WTC11 (cell line): ENCODE data around the gene SMG9.

Source experiments
- IRF2 ChIP-seq: sonication (generic); formaldehyde crosslinking; IDR thresholded peaks from 2 replicates; pipeline ENCODE4 v1.8.0; 2022; ENCODE audit warnings: low read depth, missing genetic modification reagents, borderline replicate concordance
- SP1 ChIP-seq: sonication (generic); formaldehyde crosslinking; conservative IDR thresholded peaks from 2 replicates; pipeline ENCODE4 v1.8.1; 2022; ENCODE audit warnings: missing genetic modification reagents
- TEAD4 ChIP-seq: sonication (generic); formaldehyde crosslinking; IDR thresholded peaks from 2 replicates; pipeline ENCODE4 v1.8.0; 2022; ENCODE audit warnings: mild to moderate bottlenecking, missing genetic modification reagents
- ZNF396 ChIP-seq: fragments of 250-450 bp; sonication (Bioruptor Pico); IDR thresholded peaks from 2 replicates; pipeline ENCODE4 v1.8.0; 2021; ENCODE audit warnings: mild to moderate bottlenecking, moderate library complexity, borderline replicate concordance
- TF ChIP-seq, protein P1 (sequence below): sonication (generic); formaldehyde crosslinking; IDR thresholded peaks from 2 replicates; pipeline ENCODE4 v1.8.1; 2023; ENCODE audit warnings: mild to moderate bottlenecking, moderate library complexity, missing genetic modification reagents
- TF ChIP-seq, protein P2 (sequence below): sonication (generic); formaldehyde crosslinking; IDR thresholded peaks from 2 replicates; pipeline ENCODE4 v1.8.1; 2022; ENCODE audit warnings: mild to moderate bottlenecking, moderate library complexity, missing genetic modification reagents
- TF ChIP-seq, protein P3 (sequence below): sonication (generic); formaldehyde crosslinking; IDR thresholded peaks from 2 replicates; pipeline ENCODE4 v1.8.0; 2022; ENCODE audit warnings: mild to moderate bottlenecking, missing genetic modification reagents
- TF ChIP-seq, protein P4 (sequence below): sonication (generic); formaldehyde crosslinking; conservative IDR thresholded peaks from 2 replicates; pipeline ENCODE4 v1.8.1; 2022; ENCODE audit warnings: mild to moderate bottlenecking, missing genetic modification reagents

DNA sequence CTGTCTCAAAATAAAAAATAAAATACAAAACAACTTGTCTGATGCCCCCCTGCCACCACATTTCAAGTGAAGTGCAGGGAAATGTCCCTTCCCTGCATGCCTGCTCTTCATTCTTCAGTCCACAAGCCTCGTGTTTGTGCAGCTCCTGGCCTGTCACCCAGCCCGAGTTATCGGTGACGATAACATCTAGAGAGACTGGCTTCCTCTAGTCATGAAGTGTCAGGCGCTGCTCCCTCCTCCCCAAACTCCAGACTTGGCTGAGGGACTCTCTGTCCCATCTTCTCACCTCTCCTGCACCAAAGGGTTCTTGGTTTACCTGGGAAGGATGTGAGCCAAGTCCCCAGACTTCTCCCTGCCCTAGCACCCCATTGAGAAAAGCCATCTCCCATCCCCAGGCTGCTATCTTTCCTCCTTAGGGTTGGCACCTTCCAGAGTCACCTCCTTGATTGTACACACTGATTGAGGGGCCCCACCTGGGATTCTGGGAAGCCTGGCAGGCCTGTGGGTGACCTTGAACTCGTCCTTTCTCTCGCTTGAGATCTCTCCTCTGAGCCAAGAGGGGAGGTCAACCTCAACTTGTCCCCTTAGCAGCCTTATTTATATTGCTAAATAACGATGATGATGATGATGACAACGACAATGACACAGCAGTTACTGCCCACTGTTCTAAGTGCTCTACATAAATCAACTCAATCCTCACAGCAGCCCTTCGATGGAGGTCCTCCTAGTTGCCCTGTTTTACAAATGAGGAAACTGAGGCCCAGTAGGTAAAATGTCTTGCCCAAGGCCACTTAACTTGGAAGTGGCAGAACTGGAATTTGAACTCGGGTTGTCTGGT, 71.7 kb downstream of the SMG9 start:
- TF ChIP-seq, protein P1, sequence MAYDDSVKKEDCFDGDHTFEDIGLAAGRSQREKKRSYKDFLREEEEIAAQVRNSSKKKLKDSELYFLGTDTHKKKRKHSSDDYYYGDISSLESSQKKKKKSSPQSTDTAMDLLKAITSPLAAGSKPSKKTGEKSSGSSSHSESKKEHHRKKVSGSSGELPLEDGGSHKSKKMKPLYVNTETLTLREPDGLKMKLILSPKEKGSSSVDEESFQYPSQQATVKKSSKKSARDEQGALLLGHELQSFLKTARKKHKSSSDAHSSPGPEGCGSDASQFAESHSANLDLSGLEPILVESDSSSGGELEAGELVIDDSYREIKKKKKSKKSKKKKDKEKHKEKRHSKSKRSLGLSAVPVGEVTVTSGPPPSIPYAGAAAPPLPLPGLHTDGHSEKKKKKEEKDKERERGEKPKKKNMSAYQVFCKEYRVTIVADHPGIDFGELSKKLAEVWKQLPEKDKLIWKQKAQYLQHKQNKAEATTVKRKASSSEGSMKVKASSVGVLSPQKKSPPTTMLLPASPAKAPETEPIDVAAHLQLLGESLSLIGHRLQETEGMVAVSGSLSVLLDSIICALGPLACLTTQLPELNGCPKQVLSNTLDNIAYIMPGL (CRISPR knock-in tag), result no peak
- TF ChIP-seq SP1, result no peak
- no peak for TF ChIP-seq TEAD4 (CRISPR knock-in tag)
- TF ChIP-seq, protein P2, sequence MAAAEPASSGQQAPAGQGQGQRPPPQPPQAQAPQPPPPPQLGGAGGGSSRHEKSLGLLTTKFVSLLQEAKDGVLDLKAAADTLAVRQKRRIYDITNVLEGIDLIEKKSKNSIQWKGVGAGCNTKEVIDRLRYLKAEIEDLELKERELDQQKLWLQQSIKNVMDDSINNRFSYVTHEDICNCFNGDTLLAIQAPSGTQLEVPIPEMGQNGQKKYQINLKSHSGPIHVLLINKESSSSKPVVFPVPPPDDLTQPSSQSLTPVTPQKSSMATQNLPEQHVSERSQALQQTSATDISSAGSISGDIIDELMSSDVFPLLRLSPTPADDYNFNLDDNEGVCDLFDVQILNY (CRISPR knock-in tag), result no peak
- no peak for TF ChIP-seq ZNF396 (CRISPR knock-in tag)
- TF ChIP-seq, protein P3, sequence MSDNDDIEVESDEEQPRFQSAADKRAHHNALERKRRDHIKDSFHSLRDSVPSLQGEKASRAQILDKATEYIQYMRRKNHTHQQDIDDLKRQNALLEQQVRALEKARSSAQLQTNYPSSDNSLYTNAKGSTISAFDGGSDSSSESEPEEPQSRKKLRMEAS (CRISPR knock-in tag), result no peak
- TF ChIP-seq IRF2 (CRISPR knock-in tag), result no peak
- TF ChIP-seq, protein P4, sequence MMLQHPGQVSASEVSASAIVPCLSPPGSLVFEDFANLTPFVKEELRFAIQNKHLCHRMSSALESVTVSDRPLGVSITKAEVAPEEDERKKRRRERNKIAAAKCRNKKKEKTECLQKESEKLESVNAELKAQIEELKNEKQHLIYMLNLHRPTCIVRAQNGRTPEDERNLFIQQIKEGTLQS, result no peak
